H9 (cell line): ENCODE data around the gene SET. TPM values are rescaled to one million over a fixed set of nuclear protein-coding genes. Genes with fewer than 3 reads are reported as not detected.

Experiments used
- DNase-seq: peaks from one replicate; pipeline ENCODE4 v3.0.0-alpha.2; 2017
- H2AFZ ChIP-seq: one replicate; pipeline ENCODE4 v1.6.1; 2013; ENCODE audit warnings: mild to moderate bottlenecking, low read length, control low read depth, moderate library complexity
- H2AK5ac ChIP-seq: 2 replicates; pipeline ENCODE4 v1.6.1; 2013; ENCODE audit warnings: low read length, control low read depth, mixed read lengths; ENCODE audit not compliant: insufficient read length
- H2BK120ac ChIP-seq: one replicate; pipeline ENCODE4 v1.6.1; 2013; ENCODE audit warnings: low read depth, mild to moderate bottlenecking, low read length, control low read depth, inconsistent platforms; ENCODE audit not compliant: poor library complexity, severe bottlenecking
- H2BK12ac ChIP-seq: 2 replicates; pipeline ENCODE4 v1.6.1; 2013; ENCODE audit warnings: low read length, control low read depth, mixed read lengths, low read depth; ENCODE audit not compliant: insufficient read length
- H2BK15ac ChIP-seq: 2 replicates; pipeline ENCODE4 v1.6.1; 2013; ENCODE audit warnings: low read depth, low read length, control low read depth
- H2BK20ac ChIP-seq: one replicate; pipeline ENCODE4 v1.6.1; 2013; ENCODE audit warnings: low read depth, mild to moderate bottlenecking, low read length, control low read depth, inconsistent platforms; ENCODE audit not compliant: poor library complexity, severe bottlenecking
- H2BK5ac ChIP-seq: 2 replicates; pipeline ENCODE4 v1.6.1; 2013; ENCODE audit warnings: low read length, control low read depth, mixed read lengths; ENCODE audit not compliant: insufficient read length
- H3K14ac ChIP-seq: 2 replicates; pipeline ENCODE4 v1.6.1; 2013; ENCODE audit warnings: low read length, control low read depth; ENCODE audit not compliant: insufficient read depth
- H3K18ac ChIP-seq: 2 replicates; pipeline ENCODE4 v1.6.1; 2013; ENCODE audit warnings: low read depth, mild to moderate bottlenecking, mixed read lengths, low read length, control low read depth; ENCODE audit not compliant: insufficient read length
- H3K23ac ChIP-seq: 2 replicates; pipeline ENCODE4 v1.6.1; 2013; ENCODE audit warnings: low read length, control low read depth, mixed read lengths, low read depth; ENCODE audit not compliant: insufficient read length
- H3K23me2 ChIP-seq: 2 replicates; pipeline ENCODE4 v1.6.1; 2013; ENCODE audit warnings: low read depth, mild to moderate bottlenecking, mixed read lengths, low read length, control low read depth; ENCODE audit not compliant: insufficient read length, poor library complexity, severe bottlenecking
- H3K27ac ChIP-seq: 2 replicates; pipeline ENCODE4 v1.5.1; 2013; ENCODE audit warnings: low read length, control low read depth, mixed read lengths, low read depth; ENCODE audit not compliant: insufficient read length
- H3K27me3 ChIP-seq: 2 replicates; pipeline ENCODE4 v1.6.1; 2013; ENCODE audit warnings: low read length, control low read depth, inconsistent platforms; ENCODE audit not compliant: insufficient read depth
- H3K4ac ChIP-seq: 2 replicates; pipeline ENCODE4 v1.6.1; 2013; ENCODE audit warnings: low read depth, mild to moderate bottlenecking, control low read depth, inconsistent platforms, low read length, moderate library complexity
- H3K4me1 ChIP-seq: 2 replicates; pipeline ENCODE4 v1.6.1; 2013; ENCODE audit warnings: low read length, control low read depth, inconsistent platforms; ENCODE audit not compliant: insufficient read depth
- H3K4me2 ChIP-seq: 2 replicates; pipeline ENCODE4 v1.6.1; 2013; ENCODE audit warnings: low read length, control low read depth, mixed read lengths; ENCODE audit not compliant: insufficient read length, insufficient read depth
- H3K56ac ChIP-seq: 2 replicates; pipeline ENCODE4 v1.6.1; 2013; ENCODE audit warnings: low read depth, mild to moderate bottlenecking, mixed read lengths, low read length, control low read depth; ENCODE audit not compliant: insufficient read length
- H3K79me1 ChIP-seq: 2 replicates; pipeline ENCODE4 v1.6.1; 2013; ENCODE audit warnings: low read depth, mild to moderate bottlenecking, moderate library complexity, low read length, control low read depth, inconsistent platforms; ENCODE audit not compliant: insufficient read depth, poor library complexity, severe bottlenecking
- H3K79me2 ChIP-seq: 2 replicates; pipeline ENCODE4 v1.6.1; 2013; ENCODE audit warnings: low read length, control low read depth, inconsistent platforms; ENCODE audit not compliant: insufficient read depth
- H3K9ac ChIP-seq: 2 replicates; pipeline ENCODE4 v1.6.1; 2013; ENCODE audit warnings: low read length, control low read depth, mixed read lengths; ENCODE audit not compliant: insufficient read length; ENCODE audit errors: extremely low read depth
- H3K9me3 ChIP-seq: one replicate; pipeline ENCODE4 v1.6.1; 2013; ENCODE audit warnings: low read depth, low read length, inconsistent platforms; ENCODE audit not compliant: control insufficient read depth
- H3T11ph ChIP-seq: one replicate; pipeline ENCODE4 v1.6.1; 2013; ENCODE audit warnings: mild to moderate bottlenecking, low read length, control low read depth, inconsistent platforms
- H4K20me1 ChIP-seq: one replicate; pipeline ENCODE4 v1.6.1; 2013; ENCODE audit not compliant: control insufficient read depth, insufficient read length, insufficient read depth
- H4K5ac ChIP-seq: 2 replicates; pipeline ENCODE4 v1.6.1; 2013; ENCODE audit warnings: low read depth, mild to moderate bottlenecking, mixed read lengths, low read length, control low read depth; ENCODE audit not compliant: insufficient read length
- H4K8ac ChIP-seq: replicated peaks from 2 replicates; pipeline ENCODE4 v1.6.1; 2013; ENCODE audit warnings: low read length, control low read depth, mixed read lengths, low read depth; ENCODE audit not compliant: insufficient read length
- H4K91ac ChIP-seq: 2 replicates; pipeline ENCODE4 v1.6.1; 2013; ENCODE audit warnings: low read depth, mild to moderate bottlenecking, moderate library complexity, mixed read lengths, low read length, control low read depth; ENCODE audit not compliant: insufficient read length
- H3K27ac Mint-ChIP-seq, 3 experiments: 2 replicates in 2 of 3; 3 replicates in 1 of 3; pipeline ENCODE4 v1.8.0; 2020 to 2021; ENCODE audit warnings: mixed read lengths in 3 of 3, mild to moderate bottlenecking in 1 of 3, moderate library complexity in 1 of 3
- H3K27me3 Mint-ChIP-seq: 2 replicates; pipeline ENCODE4 v1.8.0; 2021; ENCODE audit warnings: low read depth, mild to moderate bottlenecking, moderate library complexity, mixed read lengths
- H3K36me3 Mint-ChIP-seq, 3 experiments: 2 replicates in 2 of 3; 3 replicates in 1 of 3; pipeline ENCODE4 v1.8.0; 2020 to 2021; ENCODE audit warnings: low read depth in 3 of 3, mixed read lengths in 3 of 3; ENCODE audit not compliant: insufficient read depth in 1 of 3
- H3K4me1 Mint-ChIP-seq, 2 experiments: 2 replicates each; pipeline ENCODE4 v1.8.0; 2020; ENCODE audit warnings: mixed read lengths in 2 of 2
- H3K4me3 Mint-ChIP-seq, 2 experiments: 2 replicates in 1 of 2; 3 replicates in 1 of 2; pipeline ENCODE4 v1.8.0; 2020 to 2021; ENCODE audit warnings: mild to moderate bottlenecking in 2 of 2, mixed read lengths in 2 of 2, moderate library complexity in 1 of 2
- H3K9me3 Mint-ChIP-seq, 2 experiments: 2 replicates in 1 of 2; 3 replicates in 1 of 2; pipeline ENCODE4 v1.8.0; 2020; ENCODE audit warnings: mild to moderate bottlenecking in 2 of 2, mixed read lengths in 2 of 2, moderate library complexity in 1 of 2
- WGBS: extraction: QIAGEN DNeasy Blood & Tissue Kit; methylation state at CpG from one replicate; pipeline ENCODE4 v1.1.7; 2013; ENCODE audit warnings: missing lambda C conversion rate, low lambda C conversion rate, mixed read lengths; ENCODE audit not compliant: insufficient read length; ENCODE audit errors: extremely low coverage; 5-methylcytosine and 5-hydroxymethylcytosine counted together
- total RNA-seq: library from RNA; stranded (reverse); gene quantifications from 2 replicates; pipeline ENCODE4 v1.2.1, GENCODE V29; 2021
- TF ChIP-seq, protein P1 (sequence below): fragments of 200-600 bp; sonication (generic); conservative IDR thresholded peaks from 3 replicates; pipeline ENCODE4 v1.8.0; 2021; ENCODE audit warnings: antibody characterized with exemption, mild to moderate bottlenecking

Gene SET
- total RNA-seq, 1 experiment from 2014 or later = 1,148 TPM

DNA sequence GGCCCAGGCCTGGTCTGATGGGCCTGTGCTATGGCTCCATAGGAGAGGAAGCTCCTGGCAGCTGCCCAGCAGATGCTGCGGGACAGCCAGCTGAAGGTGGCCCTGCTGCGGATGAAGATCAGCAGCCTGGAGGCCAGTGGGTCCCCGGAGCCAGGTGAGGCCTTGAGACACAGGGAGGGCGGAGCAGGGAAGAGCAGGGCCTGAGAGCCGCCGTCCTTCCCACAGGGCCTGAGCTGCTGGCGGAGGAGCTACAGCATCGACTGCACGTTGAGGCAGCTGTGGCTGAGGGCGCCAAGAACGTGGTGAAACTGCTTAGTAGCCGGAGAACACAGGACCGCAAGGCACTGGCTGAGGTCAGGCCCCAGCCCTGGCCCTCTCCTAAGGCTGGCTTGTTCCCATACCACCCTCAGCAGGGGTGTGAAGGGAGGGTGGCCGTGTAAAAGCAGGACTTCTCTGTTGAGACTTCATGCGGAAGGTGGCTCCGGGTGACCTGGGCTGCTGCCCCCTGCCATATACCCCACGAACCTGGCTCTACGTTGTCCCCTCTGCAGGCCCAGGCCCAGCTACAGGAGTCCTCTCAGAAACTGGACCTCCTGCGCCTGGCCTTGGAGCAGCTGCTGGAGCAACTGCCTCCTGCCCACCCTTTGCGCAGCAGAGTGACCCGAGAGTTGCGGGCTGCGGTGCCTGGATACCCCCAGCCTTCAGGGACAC is 17.8 kb downstream of the SET start:
- DNase-seq = no peak
- peaks cover 2% of the 10 kb centered on the region in 2 experiments; a peak in 1 of 5 replicates for H3K9me3 Mint-ChIP-seq
- H4K5ac ChIP-seq = no peak overlapping the region
- H3K9me3 ChIP-seq = no peaks in the 10 kb centered on the region
- no peak overlapping the region for H3K9ac ChIP-seq
- no peak overlapping the region for H4K8ac ChIP-seq
- H2BK15ac ChIP-seq = no peak overlapping the region
- no peak overlapping the region for H3T11ph ChIP-seq
- H3K4me2 ChIP-seq = no peak overlapping the region
- no peaks in the 10 kb centered on the region; the same call in 1 of the 2 replicates for H3K27me3 Mint-ChIP-seq
- H4K20me1 ChIP-seq = no peaks in the 10 kb centered on the region
- H2BK20ac ChIP-seq = no peak overlapping the region
- H3K14ac ChIP-seq = no peak overlapping the region
- H2BK120ac ChIP-seq = no peak overlapping the region
- TF ChIP-seq, protein P1, sequence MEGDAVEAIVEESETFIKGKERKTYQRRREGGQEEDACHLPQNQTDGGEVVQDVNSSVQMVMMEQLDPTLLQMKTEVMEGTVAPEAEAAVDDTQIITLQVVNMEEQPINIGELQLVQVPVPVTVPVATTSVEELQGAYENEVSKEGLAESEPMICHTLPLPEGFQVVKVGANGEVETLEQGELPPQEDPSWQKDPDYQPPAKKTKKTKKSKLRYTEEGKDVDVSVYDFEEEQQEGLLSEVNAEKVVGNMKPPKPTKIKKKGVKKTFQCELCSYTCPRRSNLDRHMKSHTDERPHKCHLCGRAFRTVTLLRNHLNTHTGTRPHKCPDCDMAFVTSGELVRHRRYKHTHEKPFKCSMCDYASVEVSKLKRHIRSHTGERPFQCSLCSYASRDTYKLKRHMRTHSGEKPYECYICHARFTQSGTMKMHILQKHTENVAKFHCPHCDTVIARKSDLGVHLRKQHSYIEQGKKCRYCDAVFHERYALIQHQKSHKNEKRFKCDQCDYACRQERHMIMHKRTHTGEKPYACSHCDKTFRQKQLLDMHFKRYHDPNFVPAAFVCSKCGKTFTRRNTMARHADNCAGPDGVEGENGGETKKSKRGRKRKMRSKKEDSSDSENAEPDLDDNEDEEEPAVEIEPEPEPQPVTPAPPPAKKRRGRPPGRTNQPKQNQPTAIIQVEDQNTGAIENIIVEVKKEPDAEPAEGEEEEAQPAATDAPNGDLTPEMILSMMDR = no peak
- H3K23me2 ChIP-seq = peaks cover 7% of the 10 kb centered on the region
- no peaks in the 10 kb centered on the region for H3K4me1 ChIP-seq
- no peak overlapping the region for H3K56ac ChIP-seq
- no peak overlapping the region for H3K27ac Mint-ChIP-seq
- no peaks in the 10 kb centered on the region for H3K79me1 ChIP-seq
- H3K4me3 Mint-ChIP-seq = no peak overlapping the region
- H2AFZ ChIP-seq = no peak overlapping the region
- H3K4me1 Mint-ChIP-seq = peaks cover 2 to 7% of the 10 kb centered on the region in 2 experiments; a peak in 3 of 4 replicates
- no peak overlapping the region for H4K91ac ChIP-seq
- peaks cover 5 to 10% (median 8%) of the 10 kb centered on the region in 3 experiments; a peak in 4 of 7 replicates for H3K36me3 Mint-ChIP-seq
- H2BK12ac ChIP-seq = no peak overlapping the region
- H3K4ac ChIP-seq = no peak overlapping the region
- H3K27me3 ChIP-seq = no peaks in the 10 kb centered on the region
- H2AK5ac ChIP-seq = no peak overlapping the region
- H3K79me2 ChIP-seq = no peaks in the 10 kb centered on the region
- no peak overlapping the region for H3K23ac ChIP-seq
- H3K18ac ChIP-seq = no peak overlapping the region
- WGBS = no CpG with 5 or more reads among the region's 23 CpGs
- H2BK5ac ChIP-seq = no peak overlapping the region
- no peak overlapping the region for H3K27ac ChIP-seq
